Trophoblast cell (in vitro differentiated cells and primary cell): ENCODE measurements around the gene TAP2.

Experiments
- DNase-seq, 2 donors: peaks; one replicate each; pipeline ENCODE4 v3.0.0-alpha.2; 2016
- H2AFZ ChIP-seq: 2 replicates; pipeline ENCODE4 v1.6.1; 2013; ENCODE audit warnings: low read length, moderate library complexity, mild to moderate bottlenecking; ENCODE audit not compliant: insufficient read depth, poor library complexity
- H2AK5ac ChIP-seq: 2 replicates; pipeline ENCODE4 v1.6.1; 2013; ENCODE audit warnings: mild to moderate bottlenecking, low read length
- H2BK120ac ChIP-seq: 2 replicates; pipeline ENCODE4 v1.6.1; 2013; ENCODE audit warnings: low read length, mild to moderate bottlenecking, moderate library complexity; ENCODE audit not compliant: insufficient read depth, poor library complexity
- H2BK12ac ChIP-seq: 2 replicates; pipeline ENCODE4 v1.6.1; 2013; ENCODE audit warnings: mild to moderate bottlenecking, low read length, moderate library complexity
- H2BK5ac ChIP-seq: 2 replicates; pipeline ENCODE4 v1.6.1; 2013; ENCODE audit warnings: low read length, low read depth, moderate library complexity, mild to moderate bottlenecking; ENCODE audit not compliant: poor library complexity
- H3K14ac ChIP-seq: 2 replicates; pipeline ENCODE4 v1.6.1; 2013; ENCODE audit warnings: mild to moderate bottlenecking, low read length
- H3K18ac ChIP-seq: 2 replicates; pipeline ENCODE4 v1.6.1; 2013; ENCODE audit warnings: mild to moderate bottlenecking, low read length
- H3K23ac ChIP-seq: 2 replicates; pipeline ENCODE4 v1.6.1; 2013; ENCODE audit warnings: low read length
- H3K27ac ChIP-seq: 2 replicates; pipeline ENCODE4 v1.5.1; 2013; ENCODE audit warnings: low read depth, mild to moderate bottlenecking, inconsistent platforms, low read length, moderate library complexity
- H3K27me3 ChIP-seq: 2 replicates; pipeline ENCODE4 v1.6.1; 2013; ENCODE audit warnings: inconsistent platforms, mild to moderate bottlenecking, low read length, moderate library complexity; ENCODE audit not compliant: insufficient read depth
- H3K36me3 ChIP-seq, 2 experiments: 1 replicate in 1 of 2; 2 replicates in 1 of 2; pipeline ENCODE4 v1.6.1; 2013; ENCODE audit warnings: low read length in 2 of 2, mild to moderate bottlenecking in 2 of 2, moderate library complexity in 1 of 2; ENCODE audit not compliant: insufficient read depth in 2 of 2, control insufficient read depth in 1 of 2
- H3K4ac ChIP-seq: 2 replicates; pipeline ENCODE4 v1.6.1; 2013; ENCODE audit warnings: low read depth, mild to moderate bottlenecking, low read length, moderate library complexity
- H3K4me1 ChIP-seq, 2 experiments: 1 replicate in 1 of 2; 2 replicates in 1 of 2; pipeline ENCODE4 v1.6.1; 2013; ENCODE audit warnings: low read length in 2 of 2, mild to moderate bottlenecking in 2 of 2, moderate library complexity in 1 of 2; ENCODE audit not compliant: insufficient read depth in 2 of 2, control insufficient read depth in 1 of 2
- H3K4me2 ChIP-seq: 2 replicates; pipeline ENCODE4 v1.6.1; 2013; ENCODE audit warnings: inconsistent platforms, mild to moderate bottlenecking, low read length, moderate library complexity
- H3K4me3 ChIP-seq: 2 replicates; pipeline ENCODE4 v1.5.1; 2013; ENCODE audit warnings: mild to moderate bottlenecking, low read depth, low read length, inconsistent platforms
- H3K79me1 ChIP-seq: one replicate; pipeline ENCODE4 v1.6.1; 2013; ENCODE audit warnings: low read length
- H3K79me2 ChIP-seq: 2 replicates; pipeline ENCODE4 v1.6.1; 2013; ENCODE audit warnings: low read length, mild to moderate bottlenecking; ENCODE audit not compliant: control insufficient read depth, insufficient read depth, poor library complexity
- H3K9ac ChIP-seq: 2 replicates; pipeline ENCODE4 v1.6.1; 2013; ENCODE audit warnings: mild to moderate bottlenecking, low read length
- H3K9me3 ChIP-seq: 2 replicates; pipeline ENCODE4 v1.6.1; 2013; ENCODE audit warnings: low read depth, mild to moderate bottlenecking, control low read depth, inconsistent platforms, low read length; ENCODE audit not compliant: insufficient read depth
- H4K12ac ChIP-seq: 2 replicates; pipeline ENCODE4 v1.6.1; 2013; ENCODE audit warnings: low read depth, mild to moderate bottlenecking, low read length, moderate library complexity
- H4K8ac ChIP-seq: 2 replicates; pipeline ENCODE4 v1.6.1; 2013; ENCODE audit warnings: low read depth, mild to moderate bottlenecking, low read length, moderate library complexity
- H4K91ac ChIP-seq: one replicate; pipeline ENCODE4 v1.6.1; 2013; ENCODE audit warnings: low read depth, mild to moderate bottlenecking, low read length, moderate library complexity
- WGBS: extraction: QIAGEN DNeasy Blood & Tissue Kit; methylation state at CpG from one replicate; pipeline ENCODE4 v1.1.7; 2013; ENCODE audit warnings: missing lambda C conversion rate; ENCODE audit not compliant: insufficient read length, insufficient coverage; ENCODE audit errors: extremely low coverage; 5-methylcytosine and 5-hydroxymethylcytosine counted together

Gene TAP2

DNA sequence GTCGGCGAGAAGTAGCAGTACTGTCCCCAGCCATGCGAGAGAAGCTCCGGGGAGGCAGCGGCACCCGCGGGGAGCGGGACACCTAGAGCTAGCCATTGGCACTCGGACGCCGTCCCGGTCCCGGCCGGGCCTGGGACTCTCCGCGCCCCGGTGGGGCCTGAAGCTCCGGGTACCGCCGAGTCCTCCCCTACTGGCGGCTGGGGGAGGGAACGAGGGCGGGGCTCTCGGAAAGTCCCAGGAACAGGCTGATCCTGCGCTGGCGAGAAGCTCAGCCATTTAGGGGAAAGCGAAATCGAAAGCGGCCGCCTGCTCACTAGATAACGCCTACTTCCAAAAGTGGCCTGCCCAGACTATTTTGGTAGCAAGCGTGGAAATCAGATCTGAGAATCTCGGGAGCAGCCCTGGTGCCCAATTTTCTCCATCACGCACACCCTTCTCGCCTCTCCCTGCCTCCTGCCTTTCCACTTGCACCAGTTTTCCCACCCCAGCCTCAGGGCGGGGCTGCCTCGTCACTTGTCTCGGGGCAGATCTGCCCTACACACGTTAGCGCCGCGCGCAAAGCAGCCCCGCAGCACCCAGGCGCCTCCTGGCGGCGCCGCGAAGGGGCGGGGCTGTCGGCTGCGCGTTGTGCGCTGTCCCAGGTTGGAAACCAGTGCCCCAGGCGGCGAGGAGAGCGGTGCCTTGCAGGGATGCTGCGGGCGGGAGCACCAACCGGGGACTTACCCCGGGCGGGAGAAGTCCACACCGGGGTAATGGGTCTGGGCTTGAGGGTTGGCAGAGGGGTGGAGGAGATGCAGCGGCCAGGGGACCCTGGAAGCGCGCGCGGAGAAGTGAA is 15.2 kb upstream of the TAP2 start, which contains the start of the genes PSMB9 and TAP1:
Gene PSMB9 (plus strand): TSS at position 652 of the 835 bp plus-strand sequence. CDS start 38 bp downstream, at position 690.
Gene TAP1 (minus strand): TSS at position 164 of the 835 bp plus-strand sequence. CDS start 68 bp downstream, at position 96.
- Histone ChIP-seq H3K9ac (no peak within 1 kb of the TSS), H3K79me1 (no peaks in the 10 kb centered on the region), H3K14ac (no peak within 1 kb of the TSS), H3K18ac (no peak within 1 kb of the TSS), H3K36me3 (no peaks in the 10 kb centered on the region), H4K91ac (no peak within 1 kb of the TSS), H3K4ac (no peak within 1 kb of the TSS), H2BK120ac (no peak within 1 kb of the TSS), H4K12ac (no peak within 1 kb of the TSS), H4K8ac (no peak within 1 kb of the TSS), H2AFZ (peak within 1 kb of the TSS; percentile 50), H2BK12ac (no peak within 1 kb of the TSS), H3K4me3 (peak within 1 kb of the TSS; percentile 61), H3K9me3 (peaks cover 5% of the 10 kb centered on the region), H3K23ac (no peak within 1 kb of the TSS), H2BK5ac (no peak within 1 kb of the TSS), H3K4me2 (peak within 1 kb of the TSS; percentile 85), H3K27ac (no peak within 1 kb of the TSS), H2AK5ac (no peak within 1 kb of the TSS), H3K4me1 (peaks cover 17 to 20% of the 10 kb centered on the region in 2 experiments), H3K27me3 (peaks cover 43% of the 10 kb centered on the region), H3K79me2 (no peaks in the 10 kb centered on the region)
- peak; percentile 98 to 99 for DNase-seq
- no CpG with 5 or more reads among the region's 68 CpGs for WGBS

DNA sequence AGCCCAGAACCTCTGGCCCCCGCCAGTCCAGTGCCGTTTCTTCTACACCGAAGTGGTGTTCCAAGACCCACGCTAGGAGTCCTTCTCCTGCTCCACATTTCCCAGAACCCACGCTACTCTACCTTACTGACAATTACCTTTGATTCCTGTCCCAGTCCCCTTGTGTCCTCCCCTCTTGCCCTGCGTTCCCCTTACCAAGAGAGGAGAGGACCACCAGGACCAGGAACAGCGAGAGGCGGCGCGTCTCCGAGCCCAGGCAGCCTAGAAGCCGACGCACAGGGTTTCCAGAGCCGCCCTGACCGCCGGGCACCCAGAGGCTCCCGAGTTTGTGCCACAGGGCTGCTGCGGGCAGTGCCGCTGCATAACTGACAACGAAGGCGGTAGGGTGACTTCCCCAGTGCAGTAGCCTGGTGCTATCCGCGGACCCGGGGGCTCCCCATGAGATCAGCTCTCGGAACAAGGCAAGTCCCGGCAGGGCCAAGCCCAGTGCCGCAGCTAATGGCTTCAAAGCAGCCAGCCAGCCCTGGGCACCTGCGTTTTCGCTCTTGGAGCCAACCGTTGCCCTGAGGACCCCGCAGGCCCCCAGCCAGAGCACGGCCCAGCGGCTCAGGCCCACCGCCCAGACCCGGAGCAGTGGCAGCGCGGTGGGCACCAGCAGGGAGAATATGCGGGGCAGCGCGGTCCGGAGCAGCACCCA is 14.5 kb upstream of the TAP2 start:
- Histone ChIP-seq H3K4me1 (peaks cover 17 to 20% of the 10 kb centered on the region in 2 experiments), H3K14ac (no peak overlapping the region), H3K27ac (no peak overlapping the region), H3K23ac (no peak overlapping the region), H3K18ac (no peak overlapping the region), H3K79me1 (no peaks in the 10 kb centered on the region), H3K9me3 (peaks cover 5% of the 10 kb centered on the region), H2BK5ac (no peak overlapping the region), H4K12ac (no peak overlapping the region), H3K4ac (no peak overlapping the region), H3K9ac (no peak overlapping the region), H4K8ac (no peak overlapping the region), H2AK5ac (no peak overlapping the region), H2BK120ac (no peak overlapping the region), H3K27me3 (peaks cover 41% of the 10 kb centered on the region), H3K4me3 (peak overlapping the region; percentile 61), H3K36me3 (no peaks in the 10 kb centered on the region), H2BK12ac (no peak overlapping the region), H4K91ac (no peak overlapping the region), H3K4me2 (peak overlapping the region; percentile 85), H2AFZ (peak overlapping the region; percentile 8), H3K79me2 (no peaks in the 10 kb centered on the region)
- peak; percentile 38 to 55 for DNase-seq
- no CpG with 5 or more reads among the region's 41 CpGs for WGBS

DNA sequence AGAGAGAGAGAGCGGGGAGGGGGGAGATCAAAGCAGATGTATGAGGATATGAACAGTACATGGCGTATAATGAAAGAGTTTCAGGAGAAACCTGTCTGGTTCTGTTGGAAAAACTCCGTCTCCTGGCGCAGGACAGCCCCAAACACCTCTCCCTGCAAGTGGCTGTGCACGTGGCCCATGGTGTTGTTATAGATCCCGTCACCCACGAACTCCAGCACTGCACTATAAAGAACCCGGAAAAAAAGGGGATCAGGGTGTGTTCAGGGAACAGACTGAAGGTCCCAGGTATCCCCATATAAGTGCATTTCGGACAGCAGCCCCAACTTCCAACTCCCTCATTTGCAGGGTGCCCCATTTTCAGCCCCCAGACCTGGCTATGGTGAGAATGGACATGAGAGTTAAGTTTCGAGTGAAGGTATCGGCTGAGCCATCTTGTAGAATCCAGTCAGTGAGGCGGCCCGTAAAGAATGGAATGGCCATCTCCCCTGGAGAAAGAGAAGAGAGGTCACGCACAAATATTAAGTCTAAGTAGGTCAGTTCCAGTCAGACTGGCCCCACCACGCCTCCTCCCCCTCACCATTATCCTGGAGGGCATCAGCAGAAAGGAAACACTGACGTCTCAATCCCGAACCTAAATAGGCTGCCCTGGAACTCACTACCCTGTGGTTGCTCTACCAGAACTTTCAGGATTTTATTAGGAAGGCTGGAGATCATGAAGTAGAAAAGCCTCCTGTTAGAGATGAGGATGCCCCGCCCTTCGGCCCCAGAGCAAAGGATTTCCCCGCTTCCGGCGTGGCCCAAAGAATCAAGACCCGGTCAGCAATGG is 13.7 kb upstream of the TAP2 start:
- Histone ChIP-seq H3K4me2 (no peak overlapping the region), H4K91ac (no peak overlapping the region), H3K14ac (no peak overlapping the region), H2BK12ac (no peak overlapping the region), H3K9ac (no peak overlapping the region), H3K4ac (no peak overlapping the region), H3K27ac (no peak overlapping the region), H3K4me3 (peak overlapping the region; percentile 40), H2AK5ac (no peak overlapping the region), H3K18ac (no peak overlapping the region), H3K23ac (no peak overlapping the region), H3K27me3 (peaks cover 37% of the 10 kb centered on the region), H2BK120ac (no peak overlapping the region), H4K8ac (no peak overlapping the region), H2AFZ (no peak overlapping the region), H2BK5ac (no peak overlapping the region), H3K79me1 (no peaks in the 10 kb centered on the region), H3K9me3 (peaks cover 4% of the 10 kb centered on the region), H3K4me1 (peaks cover 17 to 20% of the 10 kb centered on the region in 2 experiments), H3K36me3 (no peaks in the 10 kb centered on the region), H4K12ac (no peak overlapping the region), H3K79me2 (no peaks in the 10 kb centered on the region)
- WGBS, result 100% methylated on average over 1 of the region's 23 CpGs
- peak; percentile 52 to 76 for DNase-seq

DNA sequence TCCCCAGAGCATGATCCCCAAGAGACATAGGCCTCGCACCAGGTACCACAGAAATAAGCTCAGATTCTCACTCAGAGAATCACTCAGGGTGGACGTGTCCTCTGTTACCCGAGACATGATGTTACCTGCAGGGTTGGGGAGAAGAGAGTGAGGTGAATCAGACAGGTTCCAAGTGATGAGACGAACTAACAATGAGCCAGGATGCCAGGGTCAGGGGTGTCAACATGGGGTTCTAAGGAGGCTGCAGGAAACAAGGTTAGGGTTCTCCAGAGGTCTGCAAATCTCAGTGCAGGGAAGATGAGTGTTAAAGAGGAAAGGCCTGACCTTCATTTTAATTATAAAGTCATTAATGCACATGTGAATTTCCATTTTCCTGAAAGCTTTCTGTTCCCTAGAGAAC is 12.5 kb upstream of the TAP2 start:
- Histone ChIP-seq H3K27me3 (peaks cover 33% of the 10 kb centered on the region), H2AK5ac (no peak overlapping the region), H2BK5ac (no peak overlapping the region), H3K23ac (peak overlapping the region; percentile 41), H3K4me1 (peaks cover 17 to 20% of the 10 kb centered on the region in 2 experiments), H3K4me3 (no peak overlapping the region), H3K9ac (no peak overlapping the region), H4K91ac (no peak overlapping the region), H3K18ac (no peak overlapping the region), H3K79me1 (no peaks in the 10 kb centered on the region), H2BK12ac (no peak overlapping the region), H3K36me3 (no peaks in the 10 kb centered on the region), H2BK120ac (no peak overlapping the region), H3K79me2 (no peaks in the 10 kb centered on the region), H3K27ac (no peak overlapping the region), H4K12ac (no peak overlapping the region), H3K4ac (no peak overlapping the region), H3K14ac (no peak overlapping the region), H3K4me2 (no peak overlapping the region), H4K8ac (no peak overlapping the region), H2AFZ (no peak overlapping the region), H3K9me3 (peaks cover 2% of the 10 kb centered on the region)
- no peak for DNase-seq
- WGBS, result no CpG with 5 or more reads among the region's 4 CpGs
